DOHH2 (cell line): ENCODE data around the gene BCOR.

Source experiments
- H3F3A ChIP-seq: fragments of 200-600 bp; sonication (generic), shearing (Covaris generic); 2 replicates; pipeline ENCODE4 v1.6.0; 2016; ENCODE audit warnings: antibody characterized with exemption, mild to moderate bottlenecking; ENCODE audit not compliant: control insufficient read depth, insufficient read depth
- H3K27ac ChIP-seq: fragments of 200-600 bp; sonication (generic); 2 replicates; pipeline ENCODE4 v1.5.1; 2014; ENCODE audit warnings: low read depth, mild to moderate bottlenecking, low read length, moderate library complexity
- H3K27me3 ChIP-seq: fragments of 200-600 bp; sonication (generic); 2 replicates; pipeline ENCODE4 v1.6.1; 2014; ENCODE audit warnings: mild to moderate bottlenecking, low read length, mixed read lengths; ENCODE audit not compliant: control insufficient read depth
- H3K36me3 ChIP-seq: fragments of 200-600 bp; sonication (generic); 2 replicates; pipeline ENCODE4 v1.6.1; 2014; ENCODE audit warnings: mild to moderate bottlenecking, low read length, moderate library complexity, mixed read lengths; ENCODE audit not compliant: control insufficient read depth
- H3K4me1 ChIP-seq: fragments of 200-600 bp; sonication (generic); 2 replicates; pipeline ENCODE4 v1.6.1; 2014; ENCODE audit warnings: mild to moderate bottlenecking, low read length, mixed read lengths; ENCODE audit not compliant: control insufficient read depth
- H3K4me2 ChIP-seq: fragments of 200-600 bp; sonication (generic); 2 replicates; pipeline ENCODE4 v1.6.0; 2014; ENCODE audit warnings: mild to moderate bottlenecking, low read length, moderate library complexity
- H3K4me3 ChIP-seq: fragments of 200-600 bp; sonication (generic); 2 replicates; pipeline ENCODE4 v1.5.1; 2014; ENCODE audit warnings: mild to moderate bottlenecking, low read length, mixed read lengths
- H3K79me2 ChIP-seq: fragments of 200-600 bp; sonication (generic); 2 replicates; pipeline ENCODE4 v1.6.1; 2014; ENCODE audit warnings: mild to moderate bottlenecking, low read length, mixed read lengths; ENCODE audit not compliant: control insufficient read depth
- H3K9me2 ChIP-seq: fragments of 200-600 bp; sonication (generic); replicated peaks from 2 replicates; pipeline ENCODE4 v1.6.1; 2014; ENCODE audit warnings: mild to moderate bottlenecking, low read length, mixed read lengths; ENCODE audit not compliant: control insufficient read depth
- H3K9me3 ChIP-seq: fragments of 200-600 bp; sonication (generic); 2 replicates; pipeline ENCODE4 v1.6.1; 2014; ENCODE audit warnings: antibody characterized with exemption, low read length, mixed read lengths; ENCODE audit not compliant: control insufficient read depth, insufficient read depth
- H4K20me1 ChIP-seq: fragments of 200-600 bp; sonication (generic); 2 replicates; pipeline ENCODE4 v1.6.0; 2014; ENCODE audit warnings: low read depth, mild to moderate bottlenecking, antibody characterized with exemption, low read length, moderate library complexity; ENCODE audit not compliant: control insufficient read depth, insufficient read depth
- CTCF ChIP-seq: fragments of 200-600 bp; sonication (generic); IDR thresholded peaks from one replicate; pipeline ENCODE4 v1.5.1; 2014; ENCODE audit warnings: antibody characterized with exemption, mild to moderate bottlenecking, low read depth, low read length; ENCODE audit not compliant: poor library complexity, severe bottlenecking
- EZH2phosphoT487 ChIP-seq: fragments of 200-600 bp; sonication (generic); IDR thresholded peaks from 2 replicates; pipeline ENCODE4 v1.6.1; 2017; ENCODE audit warnings: borderline replicate concordance, mild to moderate bottlenecking, antibody characterized with exemption, low read length, moderate library complexity, mixed read lengths

BCOR gene

GRCh38 chrX:40097504-40098263 lies at the start of gene BCOR:
BCOR (minus strand) TSS chrX:40097958; CDS start chrX:40077929, 20,029 bp downstream.
- peaks cover 21% of the 10 kb centered on the region for H4K20me1 ChIP-seq
- H3K79me2 ChIP-seq: peaks cover 41% of the 10 kb centered on the region
- no peak for TF ChIP-seq CTCF
- no peak for TF ChIP-seq EZH2phosphoT487
- no peaks in the 10 kb centered on the region for H3K9me2 ChIP-seq
- peak within 1 kb of the TSS; percentile 88 for H3K4me2 ChIP-seq
- H3K27ac ChIP-seq: peak within 1 kb of the TSS; percentile 99
- H3F3A ChIP-seq: peaks cover 20% of the 10 kb centered on the region
- H3K36me3 ChIP-seq: no peaks in the 10 kb centered on the region
- peaks cover 62% of the 10 kb centered on the region for H3K4me1 ChIP-seq
- H3K9me3 ChIP-seq: no peaks in the 10 kb centered on the region
- no peaks in the 10 kb centered on the region for H3K27me3 ChIP-seq
- H3K4me3 ChIP-seq: peak within 1 kb of the TSS; percentile 80

- no peaks in the 10 kb centered on the region for H3K79me2 ChIP-seq
- H3K9me3 ChIP-seq: no peaks in the 10 kb centered on the region
- TF ChIP-seq CTCF (no peak), EZH2phosphoT487 (no peak)
- H3F3A ChIP-seq: 0 out of 2 replicates have a peak, but pooled peaks cover 3% of the 10 kb centered on the region
- no peaks in the 10 kb centered on the region for H3K36me3 ChIP-seq
- no peaks in the 10 kb centered on the region for H4K20me1 ChIP-seq
- H3K4me1 ChIP-seq: peaks cover 45% of the 10 kb centered on the region
- H3K4me2 ChIP-seq: peak overlapping the region; percentile 41; the same call in 1 of the 2 replicates
- H3K27ac ChIP-seq: no peak overlapping the region
- H3K4me3 ChIP-seq: no peak overlapping the region
- H3K27me3 ChIP-seq: 0 out of 2 replicates have a peak, but pooled peaks cover 2% of the 10 kb centered on the region
- H3K9me2 ChIP-seq: no peaks in the 10 kb centered on the region
These were observed 49.6 kb upstream of the BCOR start for GRCh38 chrX:40147126-40147952.

- H3K4me1 ChIP-seq: peaks cover 49% of the 10 kb centered on the region
- H3K27ac ChIP-seq: no peak overlapping the region
- no peaks in the 10 kb centered on the region for H3K36me3 ChIP-seq
- H3F3A ChIP-seq: 0 out of 2 replicates have a peak, but pooled peaks cover 3% of the 10 kb centered on the region
- no peaks in the 10 kb centered on the region for H3K79me2 ChIP-seq
- no peaks in the 10 kb centered on the region for H3K9me2 ChIP-seq
- H3K4me2 ChIP-seq: peak overlapping the region; percentile 41
- no peaks in the 10 kb centered on the region for H4K20me1 ChIP-seq
- TF ChIP-seq CTCF: no peak
- no peak for TF ChIP-seq EZH2phosphoT487
- no peak overlapping the region for H3K4me3 ChIP-seq
- no peaks in the 10 kb centered on the region for H3K9me3 ChIP-seq
- H3K27me3 ChIP-seq: 0 out of 2 replicates have a peak, but pooled peaks cover 2% of the 10 kb centered on the region
These were observed 48.7 kb upstream of the BCOR start for GRCh38 chrX:40146262-40147125.
